IMR-90 (cell line): ENCODE measurements around the gene CSTF2T. TPM values are rescaled to one million over a fixed set of nuclear protein-coding genes. Genes with fewer than 3 reads are reported as not detected.

Experiments used
- ATAC-seq: fragments of 200-7000 bp; cut with Tn5 transposase; 2 replicates; pipeline ENCODE4 v1.9.1; 2020; ENCODE audit warnings: low read depth, mild to moderate bottlenecking, moderate library complexity
- BruUV-seq: library from RNA; stranded (reverse); fragments of 400-500 nt; replicated peaks from 2 replicates; lab custom pipeline; 2021; lab: Mats Ljungman, UMichigan
- CTCF ChIA-PET: fragments of 300-600 bp; formaldehyde crosslinking; extraction: SDS; loops from one replicate; lab custom pipeline; 2021; ENCODE audit warnings: antibody characterized with exemption; lab: Yijun Ruan, JAX
- POLR2A ChIA-PET: fragments of 300-600 bp; sonication (Branson Sonifier 250); formaldehyde crosslinking; loops from one replicate; lab custom pipeline; 2022; ENCODE audit warnings: antibody characterized with exemption; ENCODE audit not compliant: unreplicated experiment; lab: Charles Lee
- DNase-seq: peaks from one replicate; pipeline ENCODE4 v3.0.0; 2013
- H2AFZ ChIP-seq: replicated peaks from 2 replicates; pipeline ENCODE3; 2013; ENCODE audit warnings: low read length, mild to moderate bottlenecking; ENCODE audit not compliant: poor library complexity
- H2AK5ac ChIP-seq: 2 replicates; pipeline ENCODE4 v1.6.1; 2013; ENCODE audit warnings: low read depth, low read length, inconsistent platforms
- H2AK9ac ChIP-seq: replicated peaks from 2 replicates; pipeline ENCODE3; 2013; ENCODE audit warnings: mild to moderate bottlenecking, low read depth, low read length, moderate library complexity; ENCODE audit not compliant: poor library complexity
- H2BK120ac ChIP-seq: 2 replicates; pipeline ENCODE4 v1.6.1; 2013; ENCODE audit warnings: low read depth, low read length, inconsistent platforms
- H2BK15ac ChIP-seq: 3 replicates; pipeline ENCODE4 v1.6.1; 2013; ENCODE audit warnings: low read depth, low read length, inconsistent platforms
- H2BK20ac ChIP-seq: 2 replicates; pipeline ENCODE4 v1.6.1; 2013; ENCODE audit warnings: low read depth, mild to moderate bottlenecking, inconsistent platforms, low read length, moderate library complexity
- H2BK5ac ChIP-seq: 2 replicates; pipeline ENCODE4 v1.6.1; 2013; ENCODE audit warnings: mild to moderate bottlenecking, low read depth, low read length, inconsistent platforms; ENCODE audit not compliant: poor library complexity, severe bottlenecking
- H3K14ac ChIP-seq: replicated peaks from 2 replicates; pipeline ENCODE4 v1.6.1; 2013; ENCODE audit warnings: low read depth, low read length, inconsistent platforms
- H3K18ac ChIP-seq: 2 replicates; pipeline ENCODE4 v1.6.1; 2013; ENCODE audit warnings: low read depth, low read length, control low read depth
- H3K23ac ChIP-seq: 2 replicates; pipeline ENCODE4 v1.6.1; 2013; ENCODE audit warnings: low read depth, low read length, inconsistent platforms
- H3K27ac ChIP-seq: 2 replicates; pipeline ENCODE4 v1.5.1; 2013; ENCODE audit warnings: mild to moderate bottlenecking, control low read depth, low read length; ENCODE audit not compliant: insufficient read depth
- H3K27me3 ChIP-seq: 2 replicates; pipeline ENCODE4 v1.6.1; 2013; ENCODE audit warnings: low read length; ENCODE audit not compliant: control insufficient read depth, insufficient read depth
- H3K36me3 ChIP-seq: 2 replicates; pipeline ENCODE4 v1.6.1; 2013; ENCODE audit warnings: low read length, mixed read lengths; ENCODE audit not compliant: control insufficient read depth, insufficient read depth
- H3K4ac ChIP-seq: 2 replicates; pipeline ENCODE4 v1.6.1; 2013; ENCODE audit warnings: low read depth, low read length, inconsistent platforms
- H3K4me1 ChIP-seq: 2 replicates; pipeline ENCODE4 v1.6.1; 2013; ENCODE audit warnings: low read length, mixed read lengths; ENCODE audit not compliant: control insufficient read depth, insufficient read depth
- H3K4me2 ChIP-seq: 2 replicates; pipeline ENCODE4 v1.6.1; 2013; ENCODE audit warnings: low read depth, mild to moderate bottlenecking, control low read depth, low read length, moderate library complexity
- H3K4me3 ChIP-seq: 2 replicates; pipeline ENCODE4 v1.5.1; 2013; ENCODE audit warnings: low read depth, mild to moderate bottlenecking, control low read depth, low read length, moderate library complexity; ENCODE audit not compliant: insufficient read depth
- H3K56ac ChIP-seq: 2 replicates; pipeline ENCODE4 v1.6.1; 2013; ENCODE audit warnings: low read length, inconsistent platforms; ENCODE audit not compliant: insufficient read depth; ENCODE audit errors: extremely low read depth
- H3K79me1 ChIP-seq, 2 experiments: 2 replicates each; pipeline ENCODE4 v1.6.1; 2013; ENCODE audit warnings: low read length in 2 of 2, inconsistent platforms in 1 of 2, low read depth in 1 of 2
- H3K9ac ChIP-seq: 2 replicates; pipeline ENCODE4 v1.6.1; 2013; ENCODE audit warnings: low read depth, low read length, control low read depth
- H3K9me1 ChIP-seq: 2 replicates; pipeline ENCODE4 v1.6.1; 2013; ENCODE audit warnings: low read length, inconsistent platforms; ENCODE audit not compliant: insufficient read depth
- H3K9me3 ChIP-seq: 2 replicates; pipeline ENCODE4 v1.6.1; 2013; ENCODE audit warnings: low read length; ENCODE audit not compliant: control insufficient read depth, insufficient read depth
- H4K20me1 ChIP-seq: 2 replicates; pipeline ENCODE4 v1.6.1; 2013; ENCODE audit warnings: low read length, inconsistent platforms; ENCODE audit not compliant: insufficient read depth
- H4K5ac ChIP-seq: 2 replicates; pipeline ENCODE4 v1.6.1; 2013; ENCODE audit warnings: mild to moderate bottlenecking, low read depth, low read length, control low read depth
- H4K8ac ChIP-seq, 2 experiments: 2 replicates each; pipeline ENCODE4 v1.6.1; 2013; ENCODE audit warnings: low read depth in 2 of 2, low read length in 2 of 2, control low read depth in 1 of 2, inconsistent platforms in 1 of 2
- H4K91ac ChIP-seq: 2 replicates; pipeline ENCODE4 v1.6.1; 2013; ENCODE audit warnings: low read depth, low read length, inconsistent platforms; ENCODE audit not compliant: insufficient read depth
- BHLHE40 ChIP-seq: fragments of 150-350 bp; IDR thresholded peaks from 2 replicates; pipeline ENCODE4 v1.6.1; 2016; ENCODE audit warnings: mild to moderate bottlenecking, low read depth, low read length
- CEBPB ChIP-seq: IDR thresholded peaks from 2 replicates; pipeline ENCODE4 v1.6.1; 2012; ENCODE audit warnings: low read depth, low read length, improper control_type of control experiment
- CHD1 ChIP-seq: IDR thresholded peaks from 2 replicates; pipeline ENCODE4 v1.6.1; 2012; ENCODE audit warnings: low read depth, low read length, improper control_type of control experiment
- ELK1 ChIP-seq: fragments of 150-350 bp; IDR thresholded peaks from 2 replicates; pipeline ENCODE4 v1.6.1; 2016; ENCODE audit warnings: low read depth, mild to moderate bottlenecking, low read length, moderate library complexity, borderline replicate concordance
- MAFK ChIP-seq: IDR thresholded peaks from 2 replicates; pipeline ENCODE4 v1.6.1; 2012; ENCODE audit warnings: low read depth, low read length, improper control_type of control experiment
- MAZ ChIP-seq: IDR thresholded peaks from 2 replicates; pipeline ENCODE4 v1.6.1; 2012; ENCODE audit warnings: low read depth, mild to moderate bottlenecking, low read length, improper control_type of control experiment, moderate library complexity, borderline replicate concordance
- MXI1 ChIP-seq: IDR thresholded peaks from 2 replicates; pipeline ENCODE4 v1.6.1; 2012; ENCODE audit warnings: low read depth, mild to moderate bottlenecking, low read length, moderate library complexity, borderline replicate concordance
- POLR2A ChIP-seq: IDR thresholded peaks from 2 replicates; pipeline ENCODE4 v1.6.1; 2012; ENCODE audit warnings: mild to moderate bottlenecking, low read depth, low read length
- RAD21 ChIP-seq: IDR thresholded peaks from 2 replicates; pipeline ENCODE4 v1.6.1; 2012; ENCODE audit warnings: low read length, improper control_type of control experiment
- RCOR1 ChIP-seq: IDR thresholded peaks from 2 replicates; pipeline ENCODE4 v1.6.1; 2012; ENCODE audit warnings: mild to moderate bottlenecking, low read length, improper control_type of control experiment; ENCODE audit not compliant: insufficient replicate concordance
- RFX5 ChIP-seq: IDR thresholded peaks from 2 replicates; pipeline ENCODE4 v1.8.0; 2012; ENCODE audit warnings: low read depth, mild to moderate bottlenecking, low read length, moderate library complexity
- SMC3 ChIP-seq: fragments of 150-350 bp; IDR thresholded peaks from 2 replicates; pipeline ENCODE4 v1.6.1; 2016; ENCODE audit warnings: low read depth, mild to moderate bottlenecking, antibody characterized with exemption, low read length, moderate library complexity
- WGBS, 2 experiments: methylation state at CpG; one replicate each; pipeline versions ENCODE4 v1.1.5 to v1.1.7; 2013; ENCODE audit warnings: missing lambda C conversion rate in 2 of 2; ENCODE audit not compliant: insufficient read length in 1 of 2; ENCODE audit errors: extremely low coverage in 2 of 2; 5-methylcytosine and 5-hydroxymethylcytosine counted together
- dilution Hi-C: fragments of 300-500 bp; cut with HindIII; formaldehyde crosslinking; loops from one replicate; pipeline ENCODE4 v1.14.3; 2018; ENCODE audit warnings: low sequenced_read_pairs; ENCODE audit not compliant: unreplicated experiment
- in situ Hi-C: fragments of 300-500 bp; cut with MboI; formaldehyde crosslinking; loops from 3 replicates; pipeline ENCODE4 v1.14.3; 2019; ENCODE audit warnings: low sequenced_read_pairs, inconsistent platforms, mixed read lengths
- intact Hi-C: fragments of 100-400 bp; cut with micrococcal nuclease; formaldehyde crosslinking; loops from 2 replicates; pipeline ENCODE4 v1.10.0; 2022
- polyA plus RNA-seq, 3 experiments: library from polyadenylated mRNA; depleted of rRNA; stranded (reverse); fragments of >200 nt; gene quantifications; 2 replicates each; pipeline ENCODE4 v1.2.3, GENCODE V29; 2012; ENCODE audit warnings: low replicate concordance in 1 of 3
- total RNA-seq: library from RNA; depleted of rRNA; stranded (reverse); fragments of >200 nt; gene quantifications from 2 replicates; pipeline ENCODE4 v1.2.3, GENCODE V29; 2012
- TF ChIP-seq, protein P1 (sequence below): conservative IDR thresholded peaks from 2 replicates; pipeline ENCODE4 v1.5.1; 2012; ENCODE audit warnings: mild to moderate bottlenecking, low read depth, low read length, improper control_type of control experiment
- TF ChIP-seq, protein P2 (sequence below): fragments of 150-350 bp; IDR thresholded peaks from 2 replicates; pipeline ENCODE4 v1.6.1; 2017; ENCODE audit warnings: mild to moderate bottlenecking, antibody characterized with exemption, low read length, low read depth

CSTF2T gene
- total and polyA plus RNA-seq, 2 of the 4 experiments (the other 2 are of a cell fraction), result 7.2 to 18.6 TPM

GRCh38 chr10:51658000-51658399 lies 41.4 kb downstream of the CSTF2T start:
- Histone ChIP-seq H3K4me2 (no peak overlapping the region), H4K8ac (no peak overlapping the region), H2AK5ac (no peak overlapping the region), H3K18ac (no peak overlapping the region), H2BK15ac (no peak overlapping the region), H3K56ac (no peak overlapping the region), H3K14ac (no peak overlapping the region), H2BK120ac (no peak overlapping the region), H4K91ac (no peak overlapping the region), H3K9me3 (no peaks in the 10 kb centered on the region), H3K4ac (no peak overlapping the region), H3K9ac (no peak overlapping the region), H3K27me3 (no peaks in the 10 kb centered on the region), H3K9me1 (peaks cover 4% of the 10 kb centered on the region; the same call in 1 of the 2 replicates), H2AFZ (no peak overlapping the region), H3K27ac (no peak overlapping the region), H4K20me1 (no peaks in the 10 kb centered on the region), H3K36me3 (no peaks in the 10 kb centered on the region), H2BK20ac (no peak overlapping the region), H4K5ac (no peak overlapping the region), H3K4me3 (no peak overlapping the region), H2BK5ac (no peak overlapping the region), H3K4me1 (no peaks in the 10 kb centered on the region), H2AK9ac (no peak overlapping the region), H3K79me1 (no peaks in the 10 kb centered on the region), H3K23ac (no peak overlapping the region)
- dilution Hi-C loops (no loop called here), in situ Hi-C loops (no loop called here), intact Hi-C loops (loop anchor here (5.0 kb wide), 1 partner anchor 279 kb away; no protein-coding TSS in a partner anchor)
- DNase-seq (no peak), ATAC-seq (no peak)
- no CpG with 5 or more reads among the region's 2 CpGs for WGBS, 2 experiments
- CTCF ChIA-PET, result no interaction called here
- TF ChIP-seq RFX5 (no peak), POLR2A (no peak), SMC3 (no peak), BHLHE40 (no peak), MAFK (no peak), RAD21 (no peak), RCOR1 (no peak), MXI1 (no peak), ELK1 (no peak), CHD1 (no peak), MAZ (no peak), CEBPB (no peak)
- TF ChIP-seq, protein P1, sequence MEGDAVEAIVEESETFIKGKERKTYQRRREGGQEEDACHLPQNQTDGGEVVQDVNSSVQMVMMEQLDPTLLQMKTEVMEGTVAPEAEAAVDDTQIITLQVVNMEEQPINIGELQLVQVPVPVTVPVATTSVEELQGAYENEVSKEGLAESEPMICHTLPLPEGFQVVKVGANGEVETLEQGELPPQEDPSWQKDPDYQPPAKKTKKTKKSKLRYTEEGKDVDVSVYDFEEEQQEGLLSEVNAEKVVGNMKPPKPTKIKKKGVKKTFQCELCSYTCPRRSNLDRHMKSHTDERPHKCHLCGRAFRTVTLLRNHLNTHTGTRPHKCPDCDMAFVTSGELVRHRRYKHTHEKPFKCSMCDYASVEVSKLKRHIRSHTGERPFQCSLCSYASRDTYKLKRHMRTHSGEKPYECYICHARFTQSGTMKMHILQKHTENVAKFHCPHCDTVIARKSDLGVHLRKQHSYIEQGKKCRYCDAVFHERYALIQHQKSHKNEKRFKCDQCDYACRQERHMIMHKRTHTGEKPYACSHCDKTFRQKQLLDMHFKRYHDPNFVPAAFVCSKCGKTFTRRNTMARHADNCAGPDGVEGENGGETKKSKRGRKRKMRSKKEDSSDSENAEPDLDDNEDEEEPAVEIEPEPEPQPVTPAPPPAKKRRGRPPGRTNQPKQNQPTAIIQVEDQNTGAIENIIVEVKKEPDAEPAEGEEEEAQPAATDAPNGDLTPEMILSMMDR, result no peak
- TF ChIP-seq, protein P2, sequence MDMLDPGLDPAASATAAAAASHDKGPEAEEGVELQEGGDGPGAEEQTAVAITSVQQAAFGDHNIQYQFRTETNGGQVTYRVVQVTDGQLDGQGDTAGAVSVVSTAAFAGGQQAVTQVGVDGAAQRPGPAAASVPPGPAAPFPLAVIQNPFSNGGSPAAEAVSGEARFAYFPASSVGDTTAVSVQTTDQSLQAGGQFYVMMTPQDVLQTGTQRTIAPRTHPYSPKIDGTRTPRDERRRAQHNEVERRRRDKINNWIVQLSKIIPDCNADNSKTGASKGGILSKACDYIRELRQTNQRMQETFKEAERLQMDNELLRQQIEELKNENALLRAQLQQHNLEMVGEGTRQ, result no peak
- POLR2A ChIA-PET, result no interaction called here
- BruUV-seq, result no TSS peak
